SK-N-SH treated with all-trans-retinoic acid at 6 μM for 48 hours (cell line): ENCODE data around the gene TMEM178B.

Experiments used
- ATAC-seq: fragments of 200-7000 bp; cut with Tn5 transposase; 3 replicates; pipeline ENCODE4 v1.9.1; 2020; ENCODE audit warnings: mild to moderate bottlenecking, moderate library complexity
- ARNTL ChIP-seq: fragments of 450-650 bp; formaldehyde crosslinking; IDR thresholded peaks from 2 replicates; pipeline ENCODE4 v1.5.0; 2020; ENCODE audit warnings: low read depth, mild to moderate bottlenecking, moderate library complexity, borderline replicate concordance
- BACH2 ChIP-seq: fragments of 250-450 bp; sonication (Bioruptor Pico); IDR thresholded peaks from 2 replicates; pipeline ENCODE4 v1.9.0; 2021; ENCODE audit warnings: mild to moderate bottlenecking, borderline replicate concordance
- CREB5 ChIP-seq: fragments of 250-450 bp; sonication (Bioruptor Pico); IDR thresholded peaks from 2 replicates; pipeline ENCODE4 v1.5.1; 2020; ENCODE audit warnings: low read depth, mild to moderate bottlenecking, moderate library complexity
- CSDC2 ChIP-seq: fragments of 250-450 bp; sonication (Bioruptor Pico); IDR thresholded peaks from 2 replicates; pipeline ENCODE4 v1.5.0; 2020; ENCODE audit warnings: mild to moderate bottlenecking, moderate library complexity
- ESRRG ChIP-seq: fragments of 250-450 bp; sonication (Bioruptor Pico); IDR thresholded peaks from 2 replicates; pipeline ENCODE4 v1.6.1; 2021; ENCODE audit warnings: mild to moderate bottlenecking
- GLIS3 ChIP-seq: fragments of 250-450 bp; sonication (Bioruptor Pico); IDR thresholded peaks from 2 replicates; pipeline ENCODE4 v1.5.0; 2020; ENCODE audit warnings: mild to moderate bottlenecking, moderate library complexity
- ISL1 ChIP-seq: fragments of 250-450 bp; sonication (Bioruptor Pico); IDR thresholded peaks from 2 replicates; pipeline ENCODE4 v2.1.2; 2022; ENCODE audit warnings: mild to moderate bottlenecking, moderate library complexity
- OSR1 ChIP-seq: fragments of 250-450 bp; sonication (Bioruptor Pico); IDR thresholded peaks from 2 replicates; pipeline ENCODE4 v1.8.0; 2022; ENCODE audit warnings: moderate library complexity, mild to moderate bottlenecking, inconsistent platforms
- PATZ1 ChIP-seq: fragments of 250-450 bp; sonication (Bioruptor Pico); IDR thresholded peaks from 2 replicates; pipeline ENCODE4 v1.8.0; 2020; ENCODE audit warnings: mild to moderate bottlenecking, moderate library complexity, borderline replicate concordance
- POU6F1 ChIP-seq: fragments of 250-450 bp; sonication (Bioruptor Pico); IDR thresholded peaks from 2 replicates; pipeline ENCODE4 v1.8.0; 2021; ENCODE audit warnings: low read depth, mild to moderate bottlenecking, moderate library complexity, borderline replicate concordance
- RARB ChIP-seq: fragments of 250-450 bp; sonication (Bioruptor Pico); IDR thresholded peaks from 2 replicates; pipeline ENCODE4 v1.8.0; 2021; ENCODE audit warnings: mild to moderate bottlenecking, moderate library complexity
- SNAI2 ChIP-seq: fragments of 250-450 bp; sonication (Bioruptor Pico); IDR thresholded peaks from 2 replicates; pipeline ENCODE4 v1.5.0; 2020; ENCODE audit warnings: mild to moderate bottlenecking, moderate library complexity
- TCF4 ChIP-seq: fragments of 250-450 bp; sonication (Bioruptor Pico); IDR thresholded peaks from 2 replicates; pipeline ENCODE4 v1.8.0; 2021; ENCODE audit warnings: mild to moderate bottlenecking, moderate library complexity, borderline replicate concordance
- TOX ChIP-seq: fragments of 250-450 bp; sonication (Bioruptor Pico); IDR thresholded peaks from 2 replicates; pipeline ENCODE4 v1.8.0; 2021; ENCODE audit warnings: mild to moderate bottlenecking, moderate library complexity, borderline replicate concordance
- TSHZ2 ChIP-seq: fragments of 250-450 bp; sonication (Bioruptor Pico); IDR thresholded peaks from 2 replicates; pipeline ENCODE4 v1.5.0; 2020; ENCODE audit warnings: mild to moderate bottlenecking, moderate library complexity
- ZC3H10 ChIP-seq: fragments of 250-450 bp; sonication (Bioruptor Pico); IDR thresholded peaks from 2 replicates; pipeline ENCODE4 v1.5.1; 2021; ENCODE audit warnings: mild to moderate bottlenecking, moderate library complexity
- ZFP3 ChIP-seq: fragments of 250-450 bp; sonication (Bioruptor Pico); IDR thresholded peaks from 2 replicates; pipeline ENCODE4 v1.5.0; 2020; ENCODE audit warnings: mild to moderate bottlenecking, moderate library complexity
- ZFP30 ChIP-seq: fragments of 450-650 bp; formaldehyde crosslinking; IDR thresholded peaks from 2 replicates; pipeline ENCODE4 v1.5.0; 2022; ENCODE audit warnings: mild to moderate bottlenecking, moderate library complexity
- ZNF565 ChIP-seq: fragments of 450-650 bp; formaldehyde crosslinking; conservative IDR thresholded peaks from 2 replicates; pipeline ENCODE4 v1.5.0; 2020; ENCODE audit warnings: low read depth, mild to moderate bottlenecking, moderate library complexity
- TF ChIP-seq, protein P1 (sequence below): fragments of 250-450 bp; sonication (Bioruptor Pico); IDR thresholded peaks from 2 replicates; pipeline ENCODE4 v1.5.1; 2021; ENCODE audit warnings: mild to moderate bottlenecking, moderate library complexity

TMEM178B gene

GRCh38 chr7:141158561-141158960 lies 84.7 kb downstream of the TMEM178B start (continued):
- TF ChIP-seq CREB5 (CRISPR knock-in tag) (no peak), BACH2 (CRISPR knock-in tag) (no peak), GLIS3 (CRISPR knock-in tag) (no peak), ZFP3 (CRISPR knock-in tag) (no peak), CSDC2 (CRISPR knock-in tag) (no peak), ISL1 (CRISPR knock-in tag) (no peak), ESRRG (CRISPR knock-in tag) (no peak), ARNTL (CRISPR knock-in tag) (no peak), ZNF565 (CRISPR knock-in tag) (no peak), SNAI2 (no peak), TCF4 (CRISPR knock-in tag) (no peak), RARB (no peak), POU6F1 (CRISPR knock-in tag) (no peak), OSR1 (no peak)
- TF ChIP-seq, all 23 proteins: peak for 0

GRCh38 chr7:141160246-141160860 lies 86.5 kb downstream of the TMEM178B start:
- no peak for ATAC-seq
- TF ChIP-seq CSDC2 (CRISPR knock-in tag) = no peak
- TF ChIP-seq TCF4 (CRISPR knock-in tag) = no peak
- TF ChIP-seq BACH2 (CRISPR knock-in tag) = no peak
- no peak for TF ChIP-seq GLIS3 (CRISPR knock-in tag)
- TF ChIP-seq PATZ1 (CRISPR knock-in tag) = no peak
- no peak for TF ChIP-seq ZFP3 (CRISPR knock-in tag)
- TF ChIP-seq TSHZ2 = no peak
- no peak for TF ChIP-seq SNAI2
- TF ChIP-seq OSR1 = no peak
- TF ChIP-seq ARNTL (CRISPR knock-in tag) = no peak
- no peak for TF ChIP-seq ZNF565 (CRISPR knock-in tag)
- no peak for TF ChIP-seq ESRRG (CRISPR knock-in tag)
- no peak for TF ChIP-seq TOX (CRISPR knock-in tag)
- TF ChIP-seq ZFP30 (CRISPR knock-in tag) = no peak
- no peak for TF ChIP-seq ISL1 (CRISPR knock-in tag)
- TF ChIP-seq ZC3H10 (CRISPR knock-in tag) = no peak
- TF ChIP-seq POU6F1 (CRISPR knock-in tag) = no peak
- TF ChIP-seq, protein P1, sequence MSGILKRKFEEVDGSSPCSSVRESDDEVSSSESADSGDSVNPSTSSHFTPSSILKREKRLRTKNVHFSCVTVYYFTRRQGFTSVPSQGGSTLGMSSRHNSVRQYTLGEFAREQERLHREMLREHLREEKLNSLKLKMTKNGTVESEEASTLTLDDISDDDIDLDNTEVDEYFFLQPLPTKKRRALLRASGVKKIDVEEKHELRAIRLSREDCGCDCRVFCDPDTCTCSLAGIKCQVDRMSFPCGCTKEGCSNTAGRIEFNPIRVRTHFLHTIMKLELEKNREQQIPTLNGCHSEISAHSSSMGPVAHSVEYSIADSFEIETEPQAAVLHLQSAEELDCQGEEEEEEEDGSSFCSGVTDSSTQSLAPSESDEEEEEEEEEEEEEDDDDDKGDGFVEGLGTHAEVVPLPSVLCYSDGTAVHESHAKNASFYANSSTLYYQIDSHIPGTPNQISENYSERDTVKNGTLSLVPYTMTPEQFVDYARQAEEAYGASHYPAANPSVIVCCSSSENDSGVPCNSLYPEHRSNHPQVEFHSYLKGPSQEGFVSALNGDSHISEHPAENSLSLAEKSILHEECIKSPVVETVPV = no peak
- TF ChIP-seq CREB5 (CRISPR knock-in tag) = no peak
